Activated CD8-positive, alpha-beta memory T cell treated with anti-CD3 and anti-CD28 coated beads for 24 hours (primary cell): ENCODE measurements around the gene OBI1.

ENCODE experiments used
- DNase-seq: peaks from one replicate; pipeline ENCODE4 v3.0.0-alpha.2; 2020

Gene OBI1

GRCh38 chr13:78569029-78569428 lies 89.9 kb downstream of the OBI1 start:
- no peak for DNase-seq

- no peak for DNase-seq
These were observed 92.3 kb downstream of the OBI1 start for GRCh38 chr13:78566631-78567030.
